ENCODE results near the gene ADAM15. TPM values are rescaled to one million over a fixed set of nuclear protein-coding genes. Genes with fewer than 3 reads are reported as not detected.
A peak's percentile ranks its signal among the peaks of the same experiment; 100 is the strongest.

ADAM15 gene
- total RNA-seq, 4 donors from 2014 or later, result 90.6 to 196 (median 115) TPM

DNA sequence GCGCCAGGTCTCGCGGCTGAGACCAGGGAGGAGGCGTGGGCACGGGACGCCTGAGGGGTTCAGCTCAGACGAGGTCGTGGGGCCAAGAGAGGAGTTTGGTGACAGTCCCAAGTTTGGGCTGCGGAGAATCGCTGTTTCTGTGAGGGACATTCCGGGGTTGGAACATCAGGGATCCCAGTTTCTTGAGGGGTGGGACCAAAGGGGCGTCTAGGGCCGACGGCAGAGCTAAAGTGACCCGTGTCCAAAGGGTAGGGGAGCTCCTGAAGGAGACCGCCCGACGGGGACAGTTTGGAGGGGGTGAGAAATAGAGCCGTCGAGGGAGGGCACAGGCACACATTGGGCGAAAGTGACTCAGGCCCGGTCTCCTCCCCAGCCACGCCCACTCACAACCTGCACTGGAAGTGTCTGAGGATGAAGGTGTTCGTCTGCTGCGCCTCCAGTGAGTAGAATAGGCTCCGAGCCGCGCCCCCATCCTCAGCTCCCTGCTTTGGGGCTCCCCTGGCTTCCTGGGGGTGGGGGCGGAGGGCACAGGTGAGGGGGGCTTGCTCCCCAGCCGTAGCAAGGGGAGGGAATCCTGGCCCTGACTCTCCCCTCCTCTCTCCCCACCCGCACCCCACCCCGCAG is 34.5 kb downstream of the ADAM15 start:
- intact Hi-C loops (cut with DNase I; ENCODE audit: low total_unique reads) (loop anchor here (10.0 kb wide), 1 partner anchor 601 kb away; no protein-coding TSS in a partner anchor), in situ Hi-C loops (cut with MboI; ENCODE audit: low pct_ligation_motif_present in 1 of 4, low pct_unique_long_range_greater_than_20kb in 1 of 4, low sequenced_read_pairs in 3 of 4) (no loop called here)

DNA sequence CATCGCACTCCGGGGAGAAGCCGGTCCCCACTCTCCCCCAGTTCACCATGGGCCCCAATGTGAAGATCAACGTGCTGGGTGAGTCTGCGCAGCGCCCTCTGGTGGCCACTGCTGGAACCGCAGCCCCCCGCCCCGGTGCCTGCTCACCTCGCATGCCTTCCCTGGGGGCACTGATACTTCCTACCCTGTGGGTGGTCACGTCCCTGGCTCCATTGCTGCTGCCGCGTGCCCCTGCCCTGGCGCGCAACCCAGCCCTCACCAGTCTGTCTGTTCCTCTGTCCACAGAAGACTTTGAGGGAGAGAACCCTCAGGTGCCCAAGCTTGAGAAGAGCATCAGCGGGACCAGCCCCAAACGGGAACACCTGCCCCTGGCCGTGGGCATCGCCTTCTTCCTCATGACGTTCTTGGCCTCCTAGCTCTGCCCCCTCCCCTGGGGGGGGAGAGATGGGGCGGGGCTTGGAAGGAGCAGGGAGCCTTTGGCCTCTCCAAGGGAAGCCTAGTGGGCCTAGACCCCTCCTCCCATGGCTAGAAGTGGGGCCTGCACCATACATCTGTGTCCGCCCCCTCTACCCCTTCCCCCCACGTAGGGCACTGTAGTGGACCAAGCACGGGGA is 35.1 kb downstream of the ADAM15 start:
- no peaks in the 10 kb centered on the region for H3K9me3 ChIP-seq
- peak; percentile 80 for DNase-seq
- H3K27me3 ChIP-seq, result peaks cover 30% of the 10 kb centered on the region
- intact Hi-C loops (cut with DNase I; ENCODE audit: low total_unique reads), result loop anchor here (10.0 kb wide), 1 partner anchor 601 kb away; no protein-coding TSS in a partner anchor
- in situ Hi-C loops (cut with MboI; ENCODE audit: low pct_ligation_motif_present in 1 of 4, low pct_unique_long_range_greater_than_20kb in 1 of 4, low sequenced_read_pairs in 3 of 4), result no loop called here
- no peaks in the 10 kb centered on the region for H3K36me3 ChIP-seq
- H3K4me3 ChIP-seq, result peak overlapping the region in 2 of 4 donors; percentile 58 to 78
- TF ChIP-seq EP300 (IDR thresholded peaks at IDR 0.05; ENCODE audit: low read depth) (no peak), CTCF (IDR thresholded peaks at IDR 0.05) (peak; percentile 96 to 100 (median 100))
- WGBS, 2 donors (ENCODE audit: low coverage in 1 of 2), result 0 to 15% methylated on average over 1 to 22 of the region's 24 CpGs
- H3K4me1 ChIP-seq, result peaks cover 31 to 49% (median 45%) of the 10 kb centered on the region in 4 donors
- H3K27ac ChIP-seq, result peak overlapping the region; percentile 90 to 94 (median 92)

More for the DNA sequence above, 34.5 kb downstream of the ADAM15 start:
- 0 to 3% methylated on average over 4 to 29 of the region's 32 CpGs for WGBS, 2 donors (ENCODE audit: low coverage in 1 of 2)
- peak overlapping the region; percentile 90 to 94 (median 92) for H3K27ac ChIP-seq
- H3K27me3 ChIP-seq, result peaks cover 36% of the 10 kb centered on the region
- no peaks in the 10 kb centered on the region for H3K9me3 ChIP-seq
- peak; percentile 86 for DNase-seq
- H3K4me1 ChIP-seq, result peaks cover 35 to 53% (median 50%) of the 10 kb centered on the region in 4 donors
- no peaks in the 10 kb centered on the region for H3K36me3 ChIP-seq
- peak overlapping the region; percentile 45 to 78 (median 53) for H3K4me3 ChIP-seq
- TF ChIP-seq POLR2AphosphoS5 (IDR thresholded peaks at IDR 0.05), result no peak
- no peak for TF ChIP-seq CTCF (IDR thresholded peaks at IDR 0.05)
- no peak for TF ChIP-seq EP300 (IDR thresholded peaks at IDR 0.05; ENCODE audit: low read depth)
- TF ChIP-seq POLR2A (IDR thresholded peaks at IDR 0.05), result no peak

DNA sequence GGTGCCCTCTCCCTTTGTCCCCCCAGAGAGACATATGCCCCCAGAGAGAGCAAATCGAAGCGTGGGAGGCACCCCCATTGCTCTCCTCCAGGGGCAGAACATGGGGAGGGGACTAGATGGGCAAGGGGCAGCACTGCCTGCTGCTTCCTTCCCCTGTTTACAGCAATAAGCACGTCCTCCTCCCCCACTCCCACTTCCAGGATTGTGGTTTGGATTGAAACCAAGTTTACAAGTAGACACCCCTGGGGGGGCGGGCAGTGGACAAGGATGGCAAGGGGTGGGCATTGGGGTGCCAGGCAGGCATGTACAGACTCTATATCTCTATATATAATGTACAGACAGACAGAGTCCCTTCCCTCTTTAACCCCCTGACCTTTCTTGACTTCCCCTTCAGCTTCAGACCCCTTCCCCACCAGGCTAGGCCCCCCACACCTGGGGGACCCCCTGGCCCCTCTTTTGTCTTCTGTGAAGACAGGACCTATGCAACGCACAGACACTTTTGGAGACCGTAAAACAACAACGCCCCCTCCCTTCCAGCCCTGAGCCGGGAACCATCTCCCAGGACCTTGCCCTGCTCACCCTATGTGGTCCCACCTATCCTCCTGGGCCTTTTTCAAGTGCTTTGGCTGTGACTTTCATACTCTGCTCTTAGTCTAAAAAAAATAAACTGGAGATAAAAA is 35.9 kb downstream of the ADAM15 start:
- H3K36me3 ChIP-seq, result no peaks in the 10 kb centered on the region
- H3K4me3 ChIP-seq, result no peak overlapping the region
- 75 to 89% methylated on average over 4 to 8 of the region's 8 CpGs for WGBS, 2 donors (ENCODE audit: low coverage in 1 of 2)
- peaks cover 22% of the 10 kb centered on the region for H3K27me3 ChIP-seq
- no peak overlapping the region for H3K27ac ChIP-seq
- no peak for DNase-seq
- peaks cover 31 to 47% (median 42%) of the 10 kb centered on the region in 4 donors for H3K4me1 ChIP-seq
- in situ Hi-C loops (cut with MboI; ENCODE audit: low pct_ligation_motif_present in 1 of 4, low pct_unique_long_range_greater_than_20kb in 1 of 4, low sequenced_read_pairs in 3 of 4) (no loop called here), intact Hi-C loops (cut with DNase I; ENCODE audit: low total_unique reads) (loop anchor here (10.0 kb wide), 1 partner anchor 602 kb away; no protein-coding TSS in a partner anchor)
- TF ChIP-seq EP300 (IDR thresholded peaks at IDR 0.05; ENCODE audit: low read depth) (no peak), POLR2A (IDR thresholded peaks at IDR 0.05) (no peak), POLR2AphosphoS5 (IDR thresholded peaks at IDR 0.05) (no peak), CTCF (IDR thresholded peaks at IDR 0.05) (no peak)
- H3K9me3 ChIP-seq, result no peaks in the 10 kb centered on the region
